Parathyroid adenoma (tissue), 2 donors: ENCODE results near the gene NEIL3.

Experiments
- H2AFZ ChIP-seq: fragments of 300-600 bp; sonication (generic); one replicate; pipeline ENCODE4 v1.7.0; 2017; ENCODE audit warnings: antibody characterized with exemption, mild to moderate bottlenecking
- H3K27ac ChIP-seq: fragments of 300-600 bp; sonication (generic); one replicate; pipeline ENCODE4 v1.7.0; 2017
- H3K27me3 ChIP-seq: fragments of 300-600 bp; sonication (generic); one replicate; pipeline ENCODE4 v1.7.0; 2017; ENCODE audit warnings: low read length; ENCODE audit not compliant: control insufficient read depth, insufficient read depth
- H3K36me3 ChIP-seq: fragments of 300-600 bp; sonication (generic); one replicate; pipeline ENCODE4 v1.7.0; 2017; ENCODE audit warnings: low read length; ENCODE audit not compliant: control insufficient read depth, insufficient read depth
- H3K4me1 ChIP-seq: fragments of 300-600 bp; sonication (generic); one replicate; pipeline ENCODE4 v1.7.0; 2017; ENCODE audit warnings: control low read depth
- H3K4me2 ChIP-seq: fragments of 300-600 bp; sonication (generic); one replicate; pipeline ENCODE4 v1.7.0; 2017; ENCODE audit warnings: low read length
- H3K4me3 ChIP-seq: fragments of 300-600 bp; sonication (generic); one replicate; pipeline ENCODE4 v1.7.0; 2017; ENCODE audit warnings: low read depth, low read length
- H3K79me2 ChIP-seq: fragments of 300-600 bp; sonication (generic); one replicate; pipeline ENCODE4 v1.7.0; 2017; ENCODE audit warnings: control low read depth
- H3K9ac ChIP-seq: fragments of 300-600 bp; sonication (generic); one replicate; pipeline ENCODE4 v1.7.0; 2017; ENCODE audit warnings: mild to moderate bottlenecking
- H3K9me3 ChIP-seq: fragments of 300-600 bp; sonication (generic); one replicate; pipeline ENCODE4 v1.7.0; 2017; ENCODE audit warnings: low read length; ENCODE audit not compliant: control insufficient read depth
- CTCF ChIP-seq: fragments of 300-600 bp; sonication (generic); IDR thresholded peaks from one replicate; pipeline ENCODE4 v1.7.0; 2017; ENCODE audit warnings: antibody characterized with exemption, mild to moderate bottlenecking
- donor health status: primary hyperparathyroidism.

Gene NEIL3

GRCh38 chr4:177288335-177288734 is 21.3 kb upstream of the NEIL3 start:
- Histone ChIP-seq H3K27ac (no peak overlapping the region), H3K27me3 (no peaks in the 10 kb centered on the region), H3K4me1 (no peaks in the 10 kb centered on the region), H3K9ac (no peak overlapping the region), H3K9me3 (no peaks in the 10 kb centered on the region), H3K36me3 (no peaks in the 10 kb centered on the region), H2AFZ (no peak overlapping the region), H3K4me3 (no peak overlapping the region), H3K79me2 (no peaks in the 10 kb centered on the region), H3K4me2 (no peak overlapping the region)
- no peak for TF ChIP-seq CTCF

- TF ChIP-seq CTCF = no peak
- no peak overlapping the region for H3K4me3 ChIP-seq
These were observed 18.9 kb upstream of the NEIL3 start for GRCh38 chr4:177290780-177291179.

GRCh38 chr4:177292171-177292570 is 17.5 kb upstream of the NEIL3 start:
- no peak for TF ChIP-seq CTCF
- Histone ChIP-seq H3K27ac (no peak overlapping the region), H3K4me1 (no peaks in the 10 kb centered on the region), H3K4me3 (no peak overlapping the region), H3K9me3 (no peaks in the 10 kb centered on the region), H3K79me2 (no peaks in the 10 kb centered on the region), H3K4me2 (no peak overlapping the region), H3K9ac (no peak overlapping the region), H3K36me3 (no peaks in the 10 kb centered on the region), H2AFZ (no peak overlapping the region), H3K27me3 (no peaks in the 10 kb centered on the region)

More at GRCh38 chr4:177290780-177291179, 18.9 kb upstream of the NEIL3 start:
- H3K4me2 ChIP-seq = no peak overlapping the region
- no peak overlapping the region for H3K27ac ChIP-seq
- no peak overlapping the region for H2AFZ ChIP-seq
- H3K27me3 ChIP-seq = no peaks in the 10 kb centered on the region
- no peaks in the 10 kb centered on the region for H3K79me2 ChIP-seq
- H3K36me3 ChIP-seq = no peaks in the 10 kb centered on the region
- no peak overlapping the region for H3K9ac ChIP-seq
- H3K9me3 ChIP-seq = no peaks in the 10 kb centered on the region
- no peaks in the 10 kb centered on the region for H3K4me1 ChIP-seq

GRCh38 chr4:177293208-177294033 is 16.3 kb upstream of the NEIL3 start:
- no peak overlapping the region for H3K9ac ChIP-seq
- TF ChIP-seq CTCF = no peak
- H2AFZ ChIP-seq = no peak overlapping the region
- no peak overlapping the region for H3K4me3 ChIP-seq
- no peaks in the 10 kb centered on the region for H3K4me1 ChIP-seq
- H3K27ac ChIP-seq = no peak overlapping the region
- no peak overlapping the region for H3K4me2 ChIP-seq
- H3K27me3 ChIP-seq = no peaks in the 10 kb centered on the region
- no peaks in the 10 kb centered on the region for H3K79me2 ChIP-seq
- no peaks in the 10 kb centered on the region for H3K9me3 ChIP-seq
- no peaks in the 10 kb centered on the region for H3K36me3 ChIP-seq
